NCI-H146 treated with DMSO at 0.1 percent for 48 hours (cell line): ENCODE measurements around the gene HERPUD1.
"Not testable (repeated sequence)": the region's sequence is repeated elsewhere in the genome, so short reads cannot be mapped to it uniquely, and the experiment has no call there.

ENCODE experiments used
- DNase-seq: peaks from one replicate; lab custom pipeline; 2025; ENCODE audit not compliant: unreplicated experiment; lab: John Stamatoyannopoulos, UW

Gene HERPUD1

GRCh38 chr16:56933828-56934598, 2.1 kb downstream of the HERPUD1 start:
- no peak for DNase-seq

GRCh38 chr16:56934599-56935145, 2.7 kb downstream of the HERPUD1 start:
- not testable (repeated sequence) for DNase-seq

GRCh38 chr16:56935201-56935600, 3.3 kb downstream of the HERPUD1 start:
- DNase-seq = no peak

GRCh38 chr16:56936491-56936890, 4.5 kb downstream of the HERPUD1 start:
- no peak for DNase-seq

- DNase-seq = no peak
Observed at GRCh38 chr16:56936950-56937349, 5.0 kb downstream of the HERPUD1 start.

- DNase-seq = no peak
Observed at GRCh38 chr16:56938664-56939513, 6.9 kb downstream of the HERPUD1 start.

- peak; percentile 25 for DNase-seq
Observed at GRCh38 chr16:56939801-56940200, 7.9 kb downstream of the HERPUD1 start.

GRCh38 chr16:56941092-56941491, 9.2 kb downstream of the HERPUD1 start:
- no peak for DNase-seq

GRCh38 chr16:56941856-56942331, 10.0 kb downstream of the HERPUD1 start:
- DNase-seq = no peak

- no peak for DNase-seq
Observed at GRCh38 chr16:56943761-56944375, 11.9 kb downstream of the HERPUD1 start.

- no peak for DNase-seq
Observed at GRCh38 chr16:56944954-56945839, 13.3 kb downstream of the HERPUD1 start.

GRCh38 chr16:56945847-56946527, 14.0 kb downstream of the HERPUD1 start:
- DNase-seq = no peak

GRCh38 chr16:56946767-56947603, 15.0 kb downstream of the HERPUD1 start:
- DNase-seq = no peak

- no peak for DNase-seq
Observed at GRCh38 chr16:56947604-56947995, 15.7 kb downstream of the HERPUD1 start.

- no peak for DNase-seq
Observed at GRCh38 chr16:56948234-56948633, 16.3 kb downstream of the HERPUD1 start.

GRCh38 chr16:56950051-56950450, 18.1 kb downstream of the HERPUD1 start:
- DNase-seq = no peak

- DNase-seq = no peak
Observed at GRCh38 chr16:56950455-56950854, 18.5 kb downstream of the HERPUD1 start.

GRCh38 chr16:56950881-56951771, 19.2 kb downstream of the HERPUD1 start:
- DNase-seq = peak; percentile 8
